Caco-2 (cell line): Measurements from ENCODE around the gene SLC38A5. TPM values are rescaled to one million over a fixed set of nuclear protein-coding genes. Genes with fewer than 3 reads are reported as not detected.

Experiments
- BruUV-seq: library from RNA; stranded (reverse); fragments of 400-500 nt; replicated peaks from 2 replicates; lab custom pipeline; 2021; lab: Mats Ljungman, UMichigan
- CTCF ChIA-PET: fragments of 300-600 bp; sonication (Branson Sonifier 250); formaldehyde crosslinking; loops from one replicate; lab custom pipeline; 2022; ENCODE audit warnings: antibody characterized with exemption; lab: Charles Lee
- POLR2A ChIA-PET: fragments of 300-600 bp; sonication (Branson Sonifier 250); formaldehyde crosslinking; loops from one replicate; lab custom pipeline; 2022; ENCODE audit warnings: antibody characterized with exemption; lab: Charles Lee
- DNase-seq, 2 experiments: peaks; one replicate each; pipeline versions ENCODE4 v3.0.0 to v3.0.0-alpha.2; 2020 to 2022
- H3K27me3 ChIP-seq: replicated peaks from 2 replicates; pipeline ENCODE4 v1.6.0; 2011; ENCODE audit warnings: low read length; ENCODE audit not compliant: control insufficient read depth, insufficient read depth
- H3K36me3 ChIP-seq: 2 replicates; pipeline ENCODE4 v1.5.1; 2011; ENCODE audit warnings: low read length; ENCODE audit not compliant: control insufficient read depth, insufficient read depth
- H3K4me1 ChIP-seq: fragments of 250-450 bp; sonication (Bioruptor Pico); 2 replicates; pipeline ENCODE4 v1.5.1; 2020; ENCODE audit warnings: mild to moderate bottlenecking
- H3K4me3 ChIP-seq: 2 replicates; pipeline ENCODE4 v1.5.1; 2011; ENCODE audit warnings: low read depth, mild to moderate bottlenecking, control low read depth, low read length
- H3K9me3 ChIP-seq: fragments of 250-450 bp; sonication (Bioruptor Pico); 2 replicates; pipeline ENCODE4 v1.5.1; 2020; ENCODE audit warnings: mild to moderate bottlenecking, moderate library complexity
- H3K27ac Mint-ChIP-seq: one replicate; pipeline ENCODE4 v1.8.0; 2022; ENCODE audit warnings: mixed read lengths; ENCODE audit not compliant: unreplicated experiment
- H3K27me3 Mint-ChIP-seq: one replicate; pipeline ENCODE4 v1.8.0; 2022; ENCODE audit warnings: mixed read lengths; ENCODE audit not compliant: insufficient read depth, unreplicated experiment
- H3K36me3 Mint-ChIP-seq: one replicate; pipeline ENCODE4 v1.8.0; 2022; ENCODE audit warnings: mild to moderate bottlenecking, mixed read lengths; ENCODE audit not compliant: insufficient read depth, unreplicated experiment
- H3K4me1 Mint-ChIP-seq: one replicate; pipeline ENCODE4 v1.8.0; 2022; ENCODE audit warnings: low read depth, mixed read lengths; ENCODE audit not compliant: unreplicated experiment
- H3K4me3 Mint-ChIP-seq: one replicate; pipeline ENCODE4 v1.8.0; 2022; ENCODE audit warnings: mild to moderate bottlenecking, moderate library complexity, mixed read lengths; ENCODE audit not compliant: unreplicated experiment
- H3K9me3 Mint-ChIP-seq: one replicate; pipeline ENCODE4 v1.8.0; 2022; ENCODE audit warnings: mixed read lengths; ENCODE audit not compliant: unreplicated experiment
- intact Hi-C: fragments of 100-400 bp; cut with micrococcal nuclease; formaldehyde crosslinking; loops from one replicate; pipeline ENCODE4 v1.10.0; 2022; ENCODE audit not compliant: unreplicated experiment
- total RNA-seq: library from RNA; stranded (reverse); gene quantifications from 2 replicates; pipeline ENCODE4 v1.2.3, GENCODE V29; 2022
- TF ChIP-seq, protein P1 (sequence below), 2 experiments: fragments of 200-600 bp in 1 of 2; IDR thresholded peaks; 1 replicate in 1 of 2; 2 replicates in 1 of 2; pipeline versions ENCODE4 v1.5.1 to v1.8.0; 2011 to 2022; ENCODE audit warnings: antibody characterized with exemption in 1 of 2, control low read depth in 1 of 2, inconsistent platforms in 1 of 2, low read depth in 1 of 2, low read length in 1 of 2, mild to moderate bottlenecking in 1 of 2, moderate library complexity in 1 of 2; ENCODE audit not compliant: insufficient read depth in 1 of 2, severe bottlenecking in 1 of 2, unreplicated experiment in 1 of 2

The SLC38A5 gene
- total RNA-seq, 1 experiment from 2014 or later: 0.95 TPM

DNA sequence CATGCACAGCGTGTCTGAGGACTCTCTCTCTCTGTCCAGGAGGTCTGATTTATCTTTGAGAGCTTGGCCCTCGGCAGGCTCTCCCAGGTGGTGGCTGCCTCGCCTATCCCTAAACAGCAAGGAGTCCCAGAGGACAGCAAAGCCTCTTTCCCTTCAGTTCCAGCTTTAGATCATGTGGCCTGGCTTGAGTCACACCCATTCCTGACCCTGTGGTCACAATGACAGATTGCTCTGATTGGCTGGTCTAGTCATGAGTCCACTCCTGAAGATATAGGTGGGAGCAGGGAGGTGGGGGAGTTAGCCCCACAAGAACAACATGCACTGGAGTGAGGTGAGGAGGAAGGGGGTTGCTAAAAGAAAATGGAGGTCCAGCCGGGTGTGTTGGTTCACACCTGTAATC, 26.6 kb upstream of the SLC38A5 start:
- ChIA-PET CTCF (no interaction called here), POLR2A (no interaction called here)
- intact Hi-C loops: no loop called here
- H3K9me3 ChIP-seq: no peaks in the 10 kb centered on the region
- DNase-seq: no peak
- H3K4me1 ChIP-seq: no peaks in the 10 kb centered on the region
- no TSS peak for BruUV-seq
- Mint-ChIP-seq H3K27me3 (no peaks in the 10 kb centered on the region), H3K36me3 (no peaks in the 10 kb centered on the region), H3K9me3 (no peaks in the 10 kb centered on the region), H3K27ac (no peak overlapping the region), H3K4me1 (peaks cover 6% of the 10 kb centered on the region), H3K4me3 (no peak overlapping the region)
- no peak overlapping the region for H3K4me3 ChIP-seq
- TF ChIP-seq, protein P1, sequence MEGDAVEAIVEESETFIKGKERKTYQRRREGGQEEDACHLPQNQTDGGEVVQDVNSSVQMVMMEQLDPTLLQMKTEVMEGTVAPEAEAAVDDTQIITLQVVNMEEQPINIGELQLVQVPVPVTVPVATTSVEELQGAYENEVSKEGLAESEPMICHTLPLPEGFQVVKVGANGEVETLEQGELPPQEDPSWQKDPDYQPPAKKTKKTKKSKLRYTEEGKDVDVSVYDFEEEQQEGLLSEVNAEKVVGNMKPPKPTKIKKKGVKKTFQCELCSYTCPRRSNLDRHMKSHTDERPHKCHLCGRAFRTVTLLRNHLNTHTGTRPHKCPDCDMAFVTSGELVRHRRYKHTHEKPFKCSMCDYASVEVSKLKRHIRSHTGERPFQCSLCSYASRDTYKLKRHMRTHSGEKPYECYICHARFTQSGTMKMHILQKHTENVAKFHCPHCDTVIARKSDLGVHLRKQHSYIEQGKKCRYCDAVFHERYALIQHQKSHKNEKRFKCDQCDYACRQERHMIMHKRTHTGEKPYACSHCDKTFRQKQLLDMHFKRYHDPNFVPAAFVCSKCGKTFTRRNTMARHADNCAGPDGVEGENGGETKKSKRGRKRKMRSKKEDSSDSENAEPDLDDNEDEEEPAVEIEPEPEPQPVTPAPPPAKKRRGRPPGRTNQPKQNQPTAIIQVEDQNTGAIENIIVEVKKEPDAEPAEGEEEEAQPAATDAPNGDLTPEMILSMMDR (IDR thresholded peaks at IDR 0.05; ENCODE audit: insufficient read depth in 1 of 2, low read depth in 1 of 2, low read length in 1 of 2, severe bottlenecking in 1 of 2, unreplicated experiment in 1 of 2): no peak
- H3K27me3 ChIP-seq: no peaks in the 10 kb centered on the region
- no peaks in the 10 kb centered on the region for H3K36me3 ChIP-seq

DNA sequence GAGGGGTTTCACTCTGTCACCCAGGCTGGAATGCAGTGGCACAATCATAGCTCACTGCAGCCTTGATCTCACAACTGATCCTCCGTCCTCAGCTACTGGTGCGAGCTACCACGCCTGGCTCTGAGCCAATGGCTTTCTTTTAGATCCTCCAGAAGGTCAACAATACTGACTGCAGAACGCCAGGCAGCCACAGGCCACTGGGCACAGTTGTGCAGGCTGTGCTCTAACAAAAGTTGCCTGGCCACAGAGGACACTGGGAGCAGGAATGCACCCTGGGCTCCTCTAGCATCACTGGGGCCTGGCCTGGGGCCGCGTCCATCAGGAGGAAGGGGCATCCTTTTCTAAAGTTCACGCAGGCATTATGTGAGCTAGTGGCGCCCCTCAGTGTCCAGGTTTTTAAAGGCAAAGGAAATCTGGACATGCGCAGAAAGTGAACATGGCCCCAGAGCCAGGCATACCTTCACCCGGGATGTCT, 23.9 kb upstream of the SLC38A5 start:
- BruUV-seq: no TSS peak
- H3K27me3 ChIP-seq: no peaks in the 10 kb centered on the region
- DNase-seq: peak in 1 of 2 experiments; percentile 36
- peaks cover 6% of the 10 kb centered on the region for H3K4me1 Mint-ChIP-seq
- no peaks in the 10 kb centered on the region for H3K9me3 ChIP-seq
- TF ChIP-seq, protein P1 (IDR thresholded peaks at IDR 0.05; ENCODE audit: insufficient read depth in 1 of 2, low read depth in 1 of 2, low read length in 1 of 2, severe bottlenecking in 1 of 2, unreplicated experiment in 1 of 2): peak in 1 of 2 experiments; percentile 18
- no peaks in the 10 kb centered on the region for H3K36me3 Mint-ChIP-seq
- H3K4me1 ChIP-seq: no peaks in the 10 kb centered on the region
- intact Hi-C loops: loop anchor here (1.0 kb wide), 1 partner anchor 411 kb away; no protein-coding TSS in a partner anchor
- ChIA-PET CTCF (interaction anchor here (0.7 kb wide), 1 partner anchor 20 kb away, joined by 3 read pairs; no protein-coding TSS in a partner anchor), POLR2A (no interaction called here)
- no peak overlapping the region for H3K4me3 ChIP-seq
- H3K36me3 ChIP-seq: no peaks in the 10 kb centered on the region
- H3K9me3 Mint-ChIP-seq: no peaks in the 10 kb centered on the region
- no peak overlapping the region for H3K4me3 Mint-ChIP-seq
- H3K27me3 Mint-ChIP-seq: no peaks in the 10 kb centered on the region
- H3K27ac Mint-ChIP-seq: no peak overlapping the region

DNA sequence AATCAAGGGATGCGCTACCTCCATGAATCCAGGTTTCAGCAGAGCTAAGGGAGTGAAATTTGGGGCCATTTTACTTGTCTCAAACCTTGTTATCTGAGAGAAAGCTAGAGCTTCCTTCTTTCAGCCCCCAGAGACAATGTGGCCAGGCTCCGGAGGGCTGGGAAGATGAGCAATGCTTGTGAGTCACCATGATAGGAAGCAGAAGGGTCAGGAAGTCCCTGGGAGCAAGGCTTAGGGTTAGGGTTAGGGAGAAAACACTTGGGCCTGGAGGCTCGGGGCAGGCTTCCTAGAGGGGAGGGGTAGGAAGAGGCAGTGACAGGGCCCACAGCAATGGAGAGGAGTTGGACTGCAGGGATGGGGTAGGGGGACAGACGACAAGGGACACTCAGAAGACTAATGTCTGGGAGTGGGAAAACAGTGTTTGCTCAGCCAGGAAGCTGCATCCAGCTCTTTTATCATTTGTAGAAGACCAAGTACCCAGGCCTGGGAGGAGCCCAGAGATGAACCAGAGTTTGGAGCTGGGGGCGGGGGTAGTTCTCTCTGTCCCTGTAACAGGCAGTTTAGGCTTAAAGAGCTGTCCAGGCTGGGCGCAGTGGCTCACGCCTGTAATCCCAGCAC, 22.3 kb upstream of the SLC38A5 start:
- TF ChIP-seq, protein P1 (IDR thresholded peaks at IDR 0.05; ENCODE audit: insufficient read depth in 1 of 2, low read depth in 1 of 2, low read length in 1 of 2, severe bottlenecking in 1 of 2, unreplicated experiment in 1 of 2): no peak
- no peaks in the 10 kb centered on the region for H3K9me3 ChIP-seq
- H3K36me3 Mint-ChIP-seq: no peaks in the 10 kb centered on the region
- CTCF ChIA-PET: no interaction called here
- H3K4me1 Mint-ChIP-seq: peaks cover 6% of the 10 kb centered on the region
- no peaks in the 10 kb centered on the region for H3K4me1 ChIP-seq
- intact Hi-C loops: no loop called here
- no peaks in the 10 kb centered on the region for H3K27me3 Mint-ChIP-seq
- POLR2A ChIA-PET: no interaction called here
- no TSS peak for BruUV-seq
- H3K4me3 ChIP-seq: no peak overlapping the region
- DNase-seq: no peak
- H3K27ac Mint-ChIP-seq: no peak overlapping the region
- no peak overlapping the region for H3K4me3 Mint-ChIP-seq
- H3K9me3 Mint-ChIP-seq: no peaks in the 10 kb centered on the region
- H3K27me3 ChIP-seq: no peaks in the 10 kb centered on the region
- no peaks in the 10 kb centered on the region for H3K36me3 ChIP-seq
